Ramos (cell line): Measurements from ENCODE around the gene HOXC11.

Experiments used
- in situ Hi-C: fragments of 300-500 bp; cut with MboI; formaldehyde crosslinking; loops from one replicate; pipeline ENCODE4 v1.14.3; 2022; ENCODE audit warnings: low sequenced_read_pairs; ENCODE audit not compliant: unreplicated experiment

The HOXC11 gene

GRCh38 chr12:54004841-54005530 lies 32.1 kb downstream of the HOXC11 start:
- in situ Hi-C loops, result no loop called here

GRCh38 chr12:54005531-54005852 lies 32.6 kb downstream of the HOXC11 start:
- in situ Hi-C loops, result no loop called here

- in situ Hi-C loops, result no loop called here
Observed at GRCh38 chr12:54005853-54006558, 33.1 kb downstream of the HOXC11 start.

- in situ Hi-C loops, result no loop called here
Observed at GRCh38 chr12:54006559-54007220, 33.8 kb downstream of the HOXC11 start.

GRCh38 chr12:54007538-54008259 lies 34.8 kb downstream of the HOXC11 start:
- in situ Hi-C loops, result no loop called here

GRCh38 chr12:54008260-54008552 lies 35.3 kb downstream of the HOXC11 start:
- in situ Hi-C loops, result no loop called here

GRCh38 chr12:54009171-54010052 lies 36.5 kb downstream of the HOXC11 start:
- in situ Hi-C loops, result no loop called here

- in situ Hi-C loops, result no loop called here
Observed at GRCh38 chr12:54010053-54010971, 37.4 kb downstream of the HOXC11 start.

- in situ Hi-C loops, result no loop called here
Observed at GRCh38 chr12:54010972-54011664, 38.2 kb downstream of the HOXC11 start.

- in situ Hi-C loops, result no loop called here
Observed at GRCh38 chr12:54011665-54012532, 39.0 kb downstream of the HOXC11 start.

GRCh38 chr12:54012631-54013409 lies 39.9 kb downstream of the HOXC11 start:
- in situ Hi-C loops, result no loop called here

- in situ Hi-C loops, result no loop called here
Observed at GRCh38 chr12:54014377-54015017, 41.6 kb downstream of the HOXC11 start.

GRCh38 chr12:54015018-54015931 lies 42.3 kb downstream of the HOXC11 start:
- in situ Hi-C loops, result no loop called here

GRCh38 chr12:54016051-54016450 lies 43.1 kb downstream of the HOXC11 start:
- in situ Hi-C loops, result no loop called here

- in situ Hi-C loops, result no loop called here
Observed at GRCh38 chr12:54016478-54016964, 43.6 kb downstream of the HOXC11 start.
